Osteoblast (primary cell): Measurements from ENCODE around the gene MTMR2. TPM values are rescaled to one million over a fixed set of nuclear protein-coding genes. Genes with fewer than 3 reads are reported as not detected.
A peak's percentile ranks its signal among the peaks of the same experiment; 100 is the strongest.

Source experiments
- DNase-seq: peaks from one replicate; pipeline ENCODE4 v3.0.0; 2011; ENCODE audit warnings: low spot score, mixed read lengths; ENCODE audit not compliant: insufficient read length; ENCODE audit errors: missing footprints
- H2AFZ ChIP-seq: 2 replicates; pipeline ENCODE4 v1.6.0; 2011; ENCODE audit warnings: mild to moderate bottlenecking, low read length
- H3K27ac ChIP-seq: 2 replicates; pipeline ENCODE4 v1.5.1; 2011; ENCODE audit warnings: mild to moderate bottlenecking, low read depth, low read length, moderate library complexity
- H3K27me3 ChIP-seq: 2 replicates; pipeline ENCODE4 v1.6.0; 2012; ENCODE audit warnings: mild to moderate bottlenecking, control low read depth, inconsistent platforms, low read length, moderate library complexity; ENCODE audit not compliant: insufficient read depth
- H3K36me3 ChIP-seq: 2 replicates; pipeline ENCODE4 v1.5.1; 2011; ENCODE audit warnings: mild to moderate bottlenecking, low read length, control low read depth, moderate library complexity; ENCODE audit not compliant: insufficient read depth
- H3K4me1 ChIP-seq: 2 replicates; pipeline ENCODE4 v1.5.1; 2011; ENCODE audit warnings: mild to moderate bottlenecking, low read length, control low read depth, moderate library complexity; ENCODE audit not compliant: insufficient read depth
- H3K4me2 ChIP-seq: 2 replicates; pipeline ENCODE4 v1.6.0; 2011; ENCODE audit warnings: mild to moderate bottlenecking, low read length; ENCODE audit not compliant: insufficient read depth
- H3K4me3 ChIP-seq: fragments of 200-600 bp; sonication (generic); 3 replicates; pipeline ENCODE4 v1.5.1; 2012; ENCODE audit warnings: mild to moderate bottlenecking, low read length, inconsistent platforms; ENCODE audit not compliant: insufficient read depth
- H3K79me2 ChIP-seq: 2 replicates; pipeline ENCODE4 v1.6.0; 2012; ENCODE audit warnings: mild to moderate bottlenecking, low read length, control low read depth, inconsistent platforms; ENCODE audit not compliant: insufficient read depth
- H3K9me3 ChIP-seq: 2 replicates; pipeline ENCODE4 v1.5.1; 2011; ENCODE audit warnings: low read depth, low read length, control low read depth
- H4K20me1 ChIP-seq: 2 replicates; pipeline ENCODE4 v1.6.0; 2012; ENCODE audit warnings: mild to moderate bottlenecking, low read length, control low read depth; ENCODE audit not compliant: insufficient read depth
- total RNA-seq: library from RNA; depleted of rRNA; stranded (reverse); fragments of >200 nt; gene quantifications from 2 replicates; pipeline ENCODE4 v1.2.3, GENCODE V29; 2012
- TF ChIP-seq, protein P1 (sequence below): IDR thresholded peaks from 2 replicates; pipeline ENCODE4 v1.5.1; 2011; ENCODE audit warnings: mild to moderate bottlenecking, low read depth, low read length, moderate library complexity; ENCODE audit errors: extremely low read depth

Gene MTMR2
- total RNA-seq, 1 donor = 44.9 TPM

DNA sequence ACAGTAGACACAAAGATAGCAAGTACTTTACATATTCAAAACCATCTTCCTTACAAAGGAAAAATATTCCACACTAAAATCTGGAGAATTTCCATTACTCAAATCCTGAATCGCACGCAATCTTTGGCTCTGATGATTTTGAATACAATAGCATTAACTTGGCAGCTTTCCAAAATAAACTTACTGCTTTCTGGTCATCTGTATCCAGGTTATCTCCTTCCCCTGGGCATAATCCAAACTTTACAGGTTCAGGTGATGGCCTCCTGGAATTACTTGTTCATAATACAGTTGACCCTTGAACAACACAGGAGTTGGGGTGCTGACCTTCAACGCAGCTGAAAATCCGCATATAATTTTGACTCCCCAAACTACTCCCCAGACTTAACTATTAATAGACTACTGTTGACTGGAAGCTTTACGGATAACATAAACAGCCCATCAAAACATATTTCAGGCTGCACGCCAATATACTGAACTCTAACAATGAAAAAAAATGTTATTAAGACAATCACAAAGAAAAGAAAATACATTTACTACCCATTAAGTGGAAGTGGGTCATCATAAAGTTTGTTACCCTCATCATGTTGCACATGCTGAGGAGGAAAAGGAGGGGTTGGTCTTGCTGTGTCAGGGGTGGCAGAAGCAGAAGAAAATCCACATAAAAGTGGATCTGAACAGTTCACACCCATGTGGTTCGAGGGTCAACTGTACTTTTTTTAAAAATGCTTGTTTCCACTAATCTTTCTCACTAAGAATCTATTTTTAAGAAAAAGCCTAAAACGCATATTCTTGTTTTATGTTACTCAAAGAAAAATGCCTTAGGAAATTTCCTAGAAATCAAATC, 6.5 kb downstream of the MTMR2 start:
- peaks cover 83% of the 10 kb centered on the region for H3K79me2 ChIP-seq
- peaks cover 39% of the 10 kb centered on the region for H3K4me1 ChIP-seq
- H3K9me3 ChIP-seq = no peaks in the 10 kb centered on the region
- TF ChIP-seq, protein P1, sequence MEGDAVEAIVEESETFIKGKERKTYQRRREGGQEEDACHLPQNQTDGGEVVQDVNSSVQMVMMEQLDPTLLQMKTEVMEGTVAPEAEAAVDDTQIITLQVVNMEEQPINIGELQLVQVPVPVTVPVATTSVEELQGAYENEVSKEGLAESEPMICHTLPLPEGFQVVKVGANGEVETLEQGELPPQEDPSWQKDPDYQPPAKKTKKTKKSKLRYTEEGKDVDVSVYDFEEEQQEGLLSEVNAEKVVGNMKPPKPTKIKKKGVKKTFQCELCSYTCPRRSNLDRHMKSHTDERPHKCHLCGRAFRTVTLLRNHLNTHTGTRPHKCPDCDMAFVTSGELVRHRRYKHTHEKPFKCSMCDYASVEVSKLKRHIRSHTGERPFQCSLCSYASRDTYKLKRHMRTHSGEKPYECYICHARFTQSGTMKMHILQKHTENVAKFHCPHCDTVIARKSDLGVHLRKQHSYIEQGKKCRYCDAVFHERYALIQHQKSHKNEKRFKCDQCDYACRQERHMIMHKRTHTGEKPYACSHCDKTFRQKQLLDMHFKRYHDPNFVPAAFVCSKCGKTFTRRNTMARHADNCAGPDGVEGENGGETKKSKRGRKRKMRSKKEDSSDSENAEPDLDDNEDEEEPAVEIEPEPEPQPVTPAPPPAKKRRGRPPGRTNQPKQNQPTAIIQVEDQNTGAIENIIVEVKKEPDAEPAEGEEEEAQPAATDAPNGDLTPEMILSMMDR = no peak
- H3K27me3 ChIP-seq = no peaks in the 10 kb centered on the region
- no peak overlapping the region for H3K4me3 ChIP-seq
- DNase-seq = no peak
- H4K20me1 ChIP-seq = peaks cover 6% of the 10 kb centered on the region
- no peak overlapping the region for H2AFZ ChIP-seq
- no peak overlapping the region for H3K4me2 ChIP-seq
- H3K27ac ChIP-seq = no peak overlapping the region
- no peaks in the 10 kb centered on the region for H3K36me3 ChIP-seq

DNA sequence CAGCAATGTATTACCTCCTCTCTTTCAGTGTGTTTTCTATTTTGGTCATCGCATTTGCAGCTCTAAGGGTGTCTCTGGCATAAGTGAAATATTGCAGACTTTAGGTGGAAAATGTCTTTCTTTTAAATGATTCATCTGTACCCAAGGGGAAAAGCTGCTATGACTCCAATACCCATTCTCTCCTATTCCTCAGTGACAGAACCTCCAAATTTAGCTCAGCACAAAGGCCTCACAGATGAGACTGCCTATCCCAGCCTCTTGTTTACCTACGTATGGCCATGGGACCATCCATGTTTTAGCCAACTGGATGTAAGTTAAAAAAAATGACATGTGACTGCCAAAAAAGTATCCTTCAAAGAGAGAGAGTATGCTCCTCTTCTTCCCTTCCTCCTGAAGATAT, 7.9 kb downstream of the MTMR2 start:
- Histone ChIP-seq H3K27ac (peak overlapping the region; percentile 1), H3K4me1 (peaks cover 35% of the 10 kb centered on the region), H3K4me3 (no peak overlapping the region), H3K36me3 (no peaks in the 10 kb centered on the region), H4K20me1 (peaks cover 6% of the 10 kb centered on the region), H3K9me3 (no peaks in the 10 kb centered on the region), H3K27me3 (no peaks in the 10 kb centered on the region), H3K4me2 (no peak overlapping the region), H2AFZ (no peak overlapping the region), H3K79me2 (peaks cover 80% of the 10 kb centered on the region)
- DNase-seq = no peak
- TF ChIP-seq, protein P1 = no peak

DNA sequence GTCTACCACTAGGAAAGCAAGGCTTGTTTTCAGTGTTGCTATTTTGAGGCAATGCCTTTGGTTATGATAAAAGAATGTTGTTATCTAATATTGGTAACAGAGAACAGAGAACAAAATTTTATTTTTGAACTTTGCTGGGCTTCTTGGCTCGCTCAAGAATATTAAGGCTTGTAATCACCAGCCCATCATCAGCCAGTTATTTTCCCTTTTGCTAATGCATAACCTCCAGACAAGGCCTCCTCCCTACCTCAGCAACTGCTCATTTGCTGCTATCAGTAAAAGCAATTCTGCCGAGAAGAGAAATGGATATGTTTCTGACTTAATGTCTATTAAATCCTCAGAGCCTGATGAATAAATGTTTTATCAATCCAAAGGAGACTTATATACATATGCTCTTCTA, 8.9 kb downstream of the MTMR2 start:
- Histone ChIP-seq H3K4me3 (no peak overlapping the region), H3K4me1 (peaks cover 35% of the 10 kb centered on the region), H3K4me2 (no peak overlapping the region), H3K27ac (no peak overlapping the region), H3K79me2 (peaks cover 77% of the 10 kb centered on the region), H3K36me3 (no peaks in the 10 kb centered on the region), H2AFZ (no peak overlapping the region), H3K9me3 (no peaks in the 10 kb centered on the region), H3K27me3 (no peaks in the 10 kb centered on the region), H4K20me1 (peaks cover 3% of the 10 kb centered on the region)
- TF ChIP-seq, protein P1 = no peak
- DNase-seq = no peak

DNA sequence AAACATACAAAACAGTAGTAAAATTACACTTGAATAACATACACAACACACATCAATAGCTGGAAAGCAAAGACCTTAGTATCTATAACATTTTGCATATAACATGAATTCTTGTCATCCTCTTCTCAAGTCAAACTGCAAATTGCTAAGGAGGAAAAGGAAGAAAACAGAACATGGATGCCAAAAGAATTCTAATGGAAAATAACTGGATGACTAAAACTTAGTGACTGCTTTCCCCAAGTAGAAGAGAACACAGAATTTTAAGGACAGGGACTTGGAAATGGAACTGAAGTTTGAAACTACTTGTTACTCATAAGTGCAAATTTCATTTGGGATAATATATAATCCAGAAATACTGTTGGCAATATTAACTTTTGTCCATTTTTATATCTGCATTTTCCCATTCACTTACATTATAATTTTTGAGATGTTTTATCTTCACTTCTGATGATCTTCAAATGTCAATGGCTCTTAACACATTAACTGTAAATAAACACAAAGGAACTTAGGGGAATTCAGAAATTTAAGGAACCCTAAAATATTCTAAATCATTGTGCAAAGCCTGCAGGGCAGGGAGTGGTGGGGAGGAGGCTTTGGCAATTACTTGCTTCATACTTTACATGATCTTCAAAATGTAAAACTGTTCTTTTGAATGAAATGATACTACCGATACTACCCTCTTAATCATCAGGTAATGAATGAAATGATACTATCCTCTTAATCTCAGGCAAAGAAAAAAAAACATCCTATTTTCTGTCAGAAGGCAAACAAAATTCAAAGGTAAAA, 9.9 kb downstream of the MTMR2 start:
- DNase-seq = no peak
- Histone ChIP-seq H3K4me1 (peaks cover 40% of the 10 kb centered on the region), H3K27me3 (no peaks in the 10 kb centered on the region), H3K4me3 (no peak overlapping the region), H3K27ac (peak overlapping the region; percentile 92), H3K36me3 (no peaks in the 10 kb centered on the region), H3K9me3 (no peaks in the 10 kb centered on the region), H3K79me2 (peaks cover 77% of the 10 kb centered on the region), H4K20me1 (peaks cover 3% of the 10 kb centered on the region), H3K4me2 (peak overlapping the region; percentile 63), H2AFZ (no peak overlapping the region)
- TF ChIP-seq, protein P1 = no peak
